Measurements from ENCODE around the gene KCNH1.
A peak's percentile ranks its signal among the peaks of the same experiment; 100 is the strongest.

Gene KCNH1

GRCh38 chr1:210920258-210920657 is 213.7 kb downstream of the KCNH1 start:
- H3K9ac ChIP-seq: no peak overlapping the region
- no peak for TF ChIP-seq Cebpa-rat (IDR thresholded peaks at IDR 0.05)

GRCh38 chr1:210918893-210919292 is 215.1 kb downstream of the KCNH1 start:
- no peak overlapping the region for H3K4me3 ChIP-seq
- H3K36me3 ChIP-seq: no peaks in the 10 kb centered on the region
- no peaks in the 10 kb centered on the region for H3K9me3 ChIP-seq (replicated peaks in 1 of 11)
- no peaks in the 10 kb centered on the region for H3K27me3 ChIP-seq
- H3K27ac ChIP-seq: no peak overlapping the region
- H3K4me2 ChIP-seq: no peak overlapping the region
- H3K9ac ChIP-seq: no peak overlapping the region
- H3K4me1 ChIP-seq: no peaks in the 10 kb centered on the region
- TF ChIP-seq Cebpa-rat (IDR thresholded peaks at IDR 0.05): no peak
- H4K20me1 ChIP-seq: no peaks in the 10 kb centered on the region

More at GRCh38 chr1:210920258-210920657, 213.7 kb downstream of the KCNH1 start:
- Histone ChIP-seq H3K9me3 (replicated peaks in 1 of 11) (0 out of 22 replicates have a peak, but pooled peaks cover 0 to 4% (median 0%) of the 10 kb centered on the region in 11 experiments), H3K4me1 (no peaks in the 10 kb centered on the region), H3K36me3 (no peaks in the 10 kb centered on the region), H3K27ac (no peak overlapping the region), H3K4me3 (no peak overlapping the region), H3K27me3 (no peaks in the 10 kb centered on the region), H3K4me2 (no peak overlapping the region), H4K20me1 (no peaks in the 10 kb centered on the region)

GRCh38 chr1:210917560-210918169 is 216.3 kb downstream of the KCNH1 start:
- no peak overlapping the region for H3K4me2 ChIP-seq

GRCh38 chr1:210916548-210916947 is 217.4 kb downstream of the KCNH1 start:
- Histone ChIP-seq H3K9me3 (replicated peaks in 1 of 11) (no peaks in the 10 kb centered on the region), H4K20me1 (no peaks in the 10 kb centered on the region), H3K4me1 (no peaks in the 10 kb centered on the region), H3K9ac (no peak overlapping the region), H3K27ac (no peak overlapping the region), H3K27me3 (no peaks in the 10 kb centered on the region), H3K36me3 (no peaks in the 10 kb centered on the region), H3K4me3 (no peak overlapping the region), H3K4me2 (no peak overlapping the region)
- no peak for TF ChIP-seq Cebpa-rat (IDR thresholded peaks at IDR 0.05)

More at GRCh38 chr1:210917560-210918169, 216.3 kb downstream of the KCNH1 start:
- no peak overlapping the region for H3K9ac ChIP-seq
- no peak overlapping the region for H3K4me3 ChIP-seq
- TF ChIP-seq Cebpa-rat (IDR thresholded peaks at IDR 0.05): no peak
- no peaks in the 10 kb centered on the region for H3K9me3 ChIP-seq (replicated peaks in 1 of 11)
- no peaks in the 10 kb centered on the region for H3K36me3 ChIP-seq
- H4K20me1 ChIP-seq: no peaks in the 10 kb centered on the region
- H3K4me1 ChIP-seq: no peaks in the 10 kb centered on the region
- H3K27me3 ChIP-seq: no peaks in the 10 kb centered on the region
- no peak overlapping the region for H3K27ac ChIP-seq

- H3K36me3 ChIP-seq: no peaks in the 10 kb centered on the region
- no peaks in the 10 kb centered on the region for H3K27me3 ChIP-seq
- no peaks in the 10 kb centered on the region for H4K20me1 ChIP-seq
- no peak overlapping the region for H3K4me3 ChIP-seq
- no peak for TF ChIP-seq Cebpa-rat (IDR thresholded peaks at IDR 0.05)
- no peak overlapping the region for H3K4me2 ChIP-seq
- H3K9me3 ChIP-seq (replicated peaks in 1 of 11): no peaks in the 10 kb centered on the region
- H3K9ac ChIP-seq: no peak overlapping the region
- no peaks in the 10 kb centered on the region for H3K4me1 ChIP-seq
- no peak overlapping the region for H3K27ac ChIP-seq
Observed at GRCh38 chr1:210915890-210916507, 217.9 kb downstream of the KCNH1 start.

- no peak for TF ChIP-seq Cebpa-rat (IDR thresholded peaks at IDR 0.05)
- Histone ChIP-seq H3K4me3 (no peak overlapping the region), H3K9ac (no peak overlapping the region), H3K27ac (no peak overlapping the region), H3K27me3 (no peaks in the 10 kb centered on the region), H3K36me3 (no peaks in the 10 kb centered on the region), H3K4me1 (no peaks in the 10 kb centered on the region), H3K4me2 (no peak overlapping the region), H3K9me3 (replicated peaks in 1 of 11) (no peaks in the 10 kb centered on the region), H4K20me1 (no peaks in the 10 kb centered on the region)
Observed at GRCh38 chr1:210912752-210913151, 221.2 kb downstream of the KCNH1 start.

GRCh38 chr1:210910020-210910575 is 223.8 kb downstream of the KCNH1 start:
- 0 out of 22 replicates have a peak, but pooled peaks of 2 of the 11 experiments have one; percentile 17 to 40 for TF ChIP-seq Cebpa-rat (IDR thresholded peaks at IDR 0.05)
- Histone ChIP-seq H3K4me2 (no peak overlapping the region), H3K36me3 (no peaks in the 10 kb centered on the region), H3K27ac (no peak overlapping the region), H3K27me3 (no peaks in the 10 kb centered on the region), H4K20me1 (no peaks in the 10 kb centered on the region), H3K9me3 (replicated peaks in 1 of 11) (no peaks in the 10 kb centered on the region), H3K4me1 (peaks cover 0 to 10% (median 8%) of the 10 kb centered on the region in 10 experiments; a peak in 13 of 20 replicates), H3K4me3 (no peak overlapping the region), H3K9ac (no peak overlapping the region)

GRCh38 chr1:210908791-210909190 is 225.2 kb downstream of the KCNH1 start:
- Histone ChIP-seq H3K4me3 (no peak overlapping the region), H3K4me2 (no peak overlapping the region), H3K36me3 (no peaks in the 10 kb centered on the region), H3K27me3 (no peaks in the 10 kb centered on the region), H3K4me1 (peaks cover 0 to 10% (median 8%) of the 10 kb centered on the region in 10 experiments; a peak in 13 of 20 replicates), H3K9ac (no peak overlapping the region), H4K20me1 (no peaks in the 10 kb centered on the region), H3K27ac (no peak overlapping the region), H3K9me3 (replicated peaks in 1 of 11) (no peaks in the 10 kb centered on the region)
- no peak for TF ChIP-seq Cebpa-rat (IDR thresholded peaks at IDR 0.05)

GRCh38 chr1:210908257-210908656 is 225.7 kb downstream of the KCNH1 start:
- H3K27ac ChIP-seq: no peak overlapping the region
- H3K9ac ChIP-seq: no peak overlapping the region
- H4K20me1 ChIP-seq: no peaks in the 10 kb centered on the region
- H3K36me3 ChIP-seq: no peaks in the 10 kb centered on the region
- no peaks in the 10 kb centered on the region for H3K9me3 ChIP-seq (replicated peaks in 1 of 11)
- no peak for TF ChIP-seq Cebpa-rat (IDR thresholded peaks at IDR 0.05)
- no peak overlapping the region for H3K4me3 ChIP-seq
- H3K4me2 ChIP-seq: no peak overlapping the region
- H3K4me1 ChIP-seq: peaks cover 0 to 10% (median 8%) of the 10 kb centered on the region in 10 experiments; a peak in 13 of 20 replicates
- H3K27me3 ChIP-seq: no peaks in the 10 kb centered on the region
